ENCODE measurements around the gene MKNK2. TPM values are rescaled to one million over a fixed set of nuclear protein-coding genes. Genes with fewer than 3 reads are reported as not detected.
A peak's percentile ranks its signal among the peaks of the same experiment; 100 is the strongest.

Gene MKNK2
- total and polyA plus RNA-seq, 2 donors (not counting 1 experiment from before 2014, with no cell fraction given), result 440 to 777 TPM

DNA sequence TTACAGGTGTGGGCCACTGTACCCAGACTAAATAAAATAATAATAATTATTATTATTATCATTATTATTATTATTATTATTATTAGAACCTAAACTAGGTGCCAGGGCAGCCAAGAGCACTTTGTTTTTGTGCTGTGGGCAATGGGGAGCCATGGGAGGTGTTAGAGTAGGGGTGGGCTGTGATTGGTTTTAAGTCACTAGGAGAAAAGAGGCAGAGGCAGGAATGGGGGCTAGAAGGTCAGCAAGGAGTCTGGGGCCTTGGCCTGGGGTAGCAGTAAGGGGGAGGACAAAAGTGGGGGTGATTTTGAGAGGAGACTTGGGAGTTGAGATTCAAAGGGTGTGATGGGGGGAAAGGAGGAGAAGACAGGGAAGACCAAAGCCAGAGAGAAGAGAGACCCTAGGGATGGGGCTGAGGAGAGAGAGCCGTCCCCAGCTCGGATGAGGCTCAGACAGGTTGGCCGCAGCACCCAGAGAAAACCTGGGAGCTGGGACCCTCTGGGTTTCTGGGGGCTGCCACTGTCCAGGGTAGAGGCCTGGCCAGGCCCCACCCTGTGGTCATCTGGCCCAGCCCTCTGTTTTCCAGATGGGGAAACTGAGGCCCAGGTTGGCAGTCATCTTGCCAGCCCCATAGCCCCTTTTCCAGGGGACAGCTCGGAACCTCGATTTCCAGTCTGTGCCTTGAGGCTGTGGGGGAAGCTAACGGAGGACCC, 17.8 kb downstream of the MKNK2 start:
- peaks cover 19% of the 10 kb centered on the region for H4K20me1 ChIP-seq (ENCODE audit: control insufficient read depth, insufficient read depth, low read length, poor library complexity, severe bottlenecking)
- ATAC-seq (ENCODE audit: low read depth) (no peak), DNase-seq (no peak)
- Mint-ChIP-seq H3K27ac (no peak overlapping the region), H3K4me3 (no peak overlapping the region), H3K27me3 (no peaks in the 10 kb centered on the region), H3K4me1 (peaks cover 29% of the 10 kb centered on the region), H3K9me3 (ENCODE audit: insufficient read depth) (no peaks in the 10 kb centered on the region)
- WGBS (ENCODE audit: insufficient coverage), result 94% methylated on average over 6 of the region's 6 CpGs
- TF ChIP-seq, protein P1, sequence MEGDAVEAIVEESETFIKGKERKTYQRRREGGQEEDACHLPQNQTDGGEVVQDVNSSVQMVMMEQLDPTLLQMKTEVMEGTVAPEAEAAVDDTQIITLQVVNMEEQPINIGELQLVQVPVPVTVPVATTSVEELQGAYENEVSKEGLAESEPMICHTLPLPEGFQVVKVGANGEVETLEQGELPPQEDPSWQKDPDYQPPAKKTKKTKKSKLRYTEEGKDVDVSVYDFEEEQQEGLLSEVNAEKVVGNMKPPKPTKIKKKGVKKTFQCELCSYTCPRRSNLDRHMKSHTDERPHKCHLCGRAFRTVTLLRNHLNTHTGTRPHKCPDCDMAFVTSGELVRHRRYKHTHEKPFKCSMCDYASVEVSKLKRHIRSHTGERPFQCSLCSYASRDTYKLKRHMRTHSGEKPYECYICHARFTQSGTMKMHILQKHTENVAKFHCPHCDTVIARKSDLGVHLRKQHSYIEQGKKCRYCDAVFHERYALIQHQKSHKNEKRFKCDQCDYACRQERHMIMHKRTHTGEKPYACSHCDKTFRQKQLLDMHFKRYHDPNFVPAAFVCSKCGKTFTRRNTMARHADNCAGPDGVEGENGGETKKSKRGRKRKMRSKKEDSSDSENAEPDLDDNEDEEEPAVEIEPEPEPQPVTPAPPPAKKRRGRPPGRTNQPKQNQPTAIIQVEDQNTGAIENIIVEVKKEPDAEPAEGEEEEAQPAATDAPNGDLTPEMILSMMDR (IDR thresholded peaks at IDR 0.05), result no peak
- TF ChIP-seq EZH2 (IDR thresholded peaks at IDR 0.05; ENCODE audit: borderline replicate concordance, insufficient read depth, low read depth, low read length, poor library complexity, severe bottlenecking), result no peak
- peaks cover 0 to 22% (median 5%) of the 10 kb centered on the region in 3 donors for H3K9me3 ChIP-seq (ENCODE audit: control extremely low read depth in 1 of 3, control insufficient read depth in 2 of 3, insufficient read depth in 1 of 3, low read length in 2 of 3)
- H3K4me3 ChIP-seq (ENCODE audit: control extremely low read depth in 1 of 5, extremely low read depth in 1 of 5, insufficient read depth in 1 of 5, low read depth in 2 of 5, low read length in 4 of 5), result peak overlapping the region in 1 of 5 experiments; percentile 50
- peaks cover 17 to 37% of the 10 kb centered on the region in 2 donors for H3K4me1 ChIP-seq (ENCODE audit: control insufficient read depth in 2 of 2, insufficient read depth in 2 of 2, low read length in 2 of 2)
- intact Hi-C loops (cut with micrococcal nuclease), result no loop called here
- H2AFZ ChIP-seq (ENCODE audit: insufficient read depth, low read depth, low read length, poor library complexity, severe bottlenecking), result no peak overlapping the region
- no peaks in the 10 kb centered on the region for H3K27me3 ChIP-seq (replicated peaks in 1 of 4; ENCODE audit: control extremely low read depth in 1 of 4, control insufficient read depth in 3 of 4, insufficient read depth in 4 of 4, low read length in 3 of 4)
- no peak overlapping the region for H3K9ac ChIP-seq (ENCODE audit: low read length)
- H3K4me2 ChIP-seq (replicated peaks; ENCODE audit: low read depth, low read length, poor library complexity, severe bottlenecking), result peak overlapping the region; percentile 68
- POLR2A ChIA-PET, result interaction anchor here (0.6 to 2.0 kb wide), 6 partner anchors 12 to 36 kb away, joined by 3 to 11 read pairs (median 4); partner anchors contain the start of gene MKNK2
- peaks cover 0 to 6% of the 10 kb centered on the region in 2 experiments for H3K36me3 ChIP-seq (replicated peaks in 1 of 2; ENCODE audit: control extremely low read depth in 1 of 2, control insufficient read depth in 1 of 2, extremely low read depth in 1 of 2, insufficient read depth in 2 of 2, low read length in 1 of 2)
- no peaks in the 10 kb centered on the region for H3K79me2 ChIP-seq (ENCODE audit: control insufficient read depth, insufficient read depth, low read length)
- CTCF ChIA-PET, result interaction anchor here (1.1 to 1.9 kb wide), 2 partner anchors 14 to 103 kb away, joined by 5 to 11 read pairs; no protein-coding TSS in a partner anchor
- no peak overlapping the region for H3K27ac ChIP-seq (ENCODE audit: low read length in 2 of 2)

Data from B cell (primary cell).